Measurements from ENCODE around the gene RPL15. TPM values are rescaled to one million over a fixed set of nuclear protein-coding genes. Genes with fewer than 3 reads are reported as not detected.

The RPL15 gene
- total RNA-seq, 1 donor from 2014 or later: 1,872 TPM

- H3K27ac Mint-ChIP-seq (ENCODE audit: unreplicated experiment): no peak overlapping the region
- no peak overlapping the region for H3K4me3 Mint-ChIP-seq (ENCODE audit: unreplicated experiment)
- H3K4me1 Mint-ChIP-seq (ENCODE audit: unreplicated experiment): peaks cover 15% of the 10 kb centered on the region
- no peak for TF ChIP-seq CTCF (IDR thresholded peaks at IDR 0.05)
- no peaks in the 10 kb centered on the region for H3K27me3 Mint-ChIP-seq (ENCODE audit: unreplicated experiment)
- H3K9me3 Mint-ChIP-seq (ENCODE audit: unreplicated experiment): no peaks in the 10 kb centered on the region
- no peaks in the 10 kb centered on the region for H3K36me3 Mint-ChIP-seq (ENCODE audit: unreplicated experiment)
- no peak for DNase-seq (ENCODE audit: extremely low spot score, unreplicated experiment)
These were observed 23.8 kb downstream of the RPL15 start for GRCh38 chr3:23940775-23941174.

GRCh38 chr3:23941440-23941839 is 24.5 kb downstream of the RPL15 start:
- Mint-ChIP-seq H3K9me3 (ENCODE audit: unreplicated experiment) (no peaks in the 10 kb centered on the region), H3K4me3 (ENCODE audit: unreplicated experiment) (no peak overlapping the region), H3K27me3 (ENCODE audit: unreplicated experiment) (no peaks in the 10 kb centered on the region), H3K4me1 (ENCODE audit: unreplicated experiment) (peaks cover 17% of the 10 kb centered on the region), H3K27ac (ENCODE audit: unreplicated experiment) (no peak overlapping the region), H3K36me3 (ENCODE audit: unreplicated experiment) (no peaks in the 10 kb centered on the region)
- no peak for TF ChIP-seq CTCF (IDR thresholded peaks at IDR 0.05)
- DNase-seq (ENCODE audit: extremely low spot score, unreplicated experiment): no peak

GRCh38 chr3:23942546-23942945 is 25.6 kb downstream of the RPL15 start:
- Mint-ChIP-seq H3K4me3 (ENCODE audit: unreplicated experiment) (no peak overlapping the region), H3K27me3 (ENCODE audit: unreplicated experiment) (no peaks in the 10 kb centered on the region), H3K4me1 (ENCODE audit: unreplicated experiment) (peaks cover 25% of the 10 kb centered on the region), H3K27ac (ENCODE audit: unreplicated experiment) (no peak overlapping the region), H3K36me3 (ENCODE audit: unreplicated experiment) (no peaks in the 10 kb centered on the region), H3K9me3 (ENCODE audit: unreplicated experiment) (no peaks in the 10 kb centered on the region)
- DNase-seq (ENCODE audit: extremely low spot score, unreplicated experiment): no peak
- TF ChIP-seq CTCF (IDR thresholded peaks at IDR 0.05): no peak

GRCh38 chr3:23944007-23944783 is 27.3 kb downstream of the RPL15 start:
- peaks cover 34% of the 10 kb centered on the region for H3K4me1 Mint-ChIP-seq (ENCODE audit: unreplicated experiment)
- DNase-seq (ENCODE audit: extremely low spot score, unreplicated experiment): no peak
- peak overlapping the region; percentile 33 for H3K27ac Mint-ChIP-seq (ENCODE audit: unreplicated experiment)
- no peak for TF ChIP-seq CTCF (IDR thresholded peaks at IDR 0.05)
- no peaks in the 10 kb centered on the region for H3K9me3 Mint-ChIP-seq (ENCODE audit: unreplicated experiment)
- no peaks in the 10 kb centered on the region for H3K36me3 Mint-ChIP-seq (ENCODE audit: unreplicated experiment)
- peak overlapping the region; percentile 77 for H3K4me3 Mint-ChIP-seq (ENCODE audit: unreplicated experiment)
- no peaks in the 10 kb centered on the region for H3K27me3 Mint-ChIP-seq (ENCODE audit: unreplicated experiment)

- Mint-ChIP-seq H3K4me1 (ENCODE audit: unreplicated experiment) (peaks cover 42% of the 10 kb centered on the region), H3K9me3 (ENCODE audit: unreplicated experiment) (no peaks in the 10 kb centered on the region), H3K4me3 (ENCODE audit: unreplicated experiment) (peak within 1 kb of the TSS; percentile 80), H3K36me3 (ENCODE audit: unreplicated experiment) (no peaks in the 10 kb centered on the region), H3K27me3 (ENCODE audit: unreplicated experiment) (no peaks in the 10 kb centered on the region), H3K27ac (ENCODE audit: unreplicated experiment) (peak within 1 kb of the TSS; percentile 84)
- peak; percentile 92 for DNase-seq (ENCODE audit: extremely low spot score, unreplicated experiment)
- no peak for TF ChIP-seq CTCF (IDR thresholded peaks at IDR 0.05)
These were observed 28.1 kb downstream of the RPL15 start, which contains the start of gene NR1D2 for GRCh38 chr3:23944861-23945662. TSS of gene NR1D2 (plus strand) at chr3:23945286. CDS start at chr3:23945579, 293 bp downstream.
